Astrocyte of the spinal cord (primary cell): ENCODE data around the gene SORL1.

Source experiments
- DNase-seq: peaks from one replicate; pipeline ENCODE4 v3.0.0; 2011; ENCODE audit warnings: low read depth, low spot score
- H3K4me3 ChIP-seq: 2 replicates; pipeline ENCODE4 v1.5.1; 2011; ENCODE audit warnings: low read depth, mild to moderate bottlenecking, low read length, moderate library complexity
- CTCF ChIP-seq: IDR thresholded peaks from 2 replicates; pipeline ENCODE4 v1.5.1; 2012; ENCODE audit warnings: low read depth, mild to moderate bottlenecking, low read length, inconsistent platforms
- in situ Hi-C: cut with HindIII; loops from 2 replicates; pipeline ENCODE4 v1.10.0; 2017; ENCODE audit warnings: low sequenced_read_pairs

SORL1 gene

GRCh38 chr11:121536126-121536525 lies 84.0 kb downstream of the SORL1 start:
- in situ Hi-C loops = no loop called here
- no peak for DNase-seq
- no peak overlapping the region for H3K4me3 ChIP-seq
- no peak for TF ChIP-seq CTCF

GRCh38 chr11:121538054-121538453 lies 85.9 kb downstream of the SORL1 start:
- in situ Hi-C loops = no loop called here
- TF ChIP-seq CTCF = no peak
- H3K4me3 ChIP-seq = no peak overlapping the region

GRCh38 chr11:121539000-121539399 lies 86.9 kb downstream of the SORL1 start:
- no peak for TF ChIP-seq CTCF
- no peak overlapping the region for H3K4me3 ChIP-seq
- in situ Hi-C loops = no loop called here
- no peak for DNase-seq

More at GRCh38 chr11:121538054-121538453, 85.9 kb downstream of the SORL1 start:
- no peak for DNase-seq

- in situ Hi-C loops = no loop called here
- no peak for DNase-seq
- no peak for TF ChIP-seq CTCF
- no peak overlapping the region for H3K4me3 ChIP-seq
Measured at GRCh38 chr11:121540627-121541026, 88.5 kb downstream of the SORL1 start.

- TF ChIP-seq CTCF = no peak
- no peak overlapping the region for H3K4me3 ChIP-seq
- in situ Hi-C loops = no loop called here
- no peak for DNase-seq
Measured at GRCh38 chr11:121543836-121544380, 91.8 kb downstream of the SORL1 start.

- in situ Hi-C loops = no loop called here
- no peak for DNase-seq
Measured at GRCh38 chr11:121544956-121545355, 92.8 kb downstream of the SORL1 start.

More at GRCh38 chr11:121544956-121545355, 92.8 kb downstream of the SORL1 start:
- H3K4me3 ChIP-seq = no peak overlapping the region
- no peak for TF ChIP-seq CTCF
